GM23248 (cell line): ENCODE measurements around the gene RFC4. TPM values are rescaled to one million over a fixed set of nuclear protein-coding genes. Genes with fewer than 3 reads are reported as not detected.

Experiments
- DNase-seq: peaks from one replicate; pipeline ENCODE4 v3.0.0-alpha.2; 2015
- H2AFZ ChIP-seq: fragments of 200-600 bp; sonication (generic); 2 replicates; pipeline ENCODE4 v1.6.1; 2016; ENCODE audit warnings: antibody characterized with exemption
- H3F3A ChIP-seq: fragments of 200-600 bp; sonication (generic); 2 replicates; pipeline ENCODE4 v1.6.1; 2016; ENCODE audit warnings: mild to moderate bottlenecking, antibody characterized with exemption, mixed run types; ENCODE audit not compliant: insufficient read depth
- H3K27ac ChIP-seq: fragments of 200-600 bp; sonication (generic); 2 replicates; pipeline ENCODE4 v1.5.1; 2016; ENCODE audit warnings: mild to moderate bottlenecking
- H3K27me3 ChIP-seq: fragments of 200-600 bp; sonication (generic); replicated peaks from 2 replicates; pipeline ENCODE4 v1.6.1; 2016; ENCODE audit warnings: mild to moderate bottlenecking; ENCODE audit not compliant: insufficient read depth
- H3K36me3 ChIP-seq: fragments of 200-600 bp; sonication (generic); 2 replicates; pipeline ENCODE4 v1.6.1; 2016; ENCODE audit warnings: low read depth, mild to moderate bottlenecking
- H3K4me1 ChIP-seq: fragments of 200-600 bp; sonication (generic); 2 replicates; pipeline ENCODE4 v1.6.1; 2016; ENCODE audit warnings: mild to moderate bottlenecking; ENCODE audit not compliant: insufficient read depth
- H3K4me2 ChIP-seq: fragments of 200-600 bp; sonication (generic); one replicate; pipeline ENCODE4 v1.6.1; 2016; ENCODE audit warnings: mild to moderate bottlenecking; ENCODE audit not compliant: unreplicated experiment
- H3K4me3 ChIP-seq: fragments of 200-600 bp; sonication (generic); 2 replicates; pipeline ENCODE4 v1.5.1; 2016; ENCODE audit warnings: mild to moderate bottlenecking
- H3K79me2 ChIP-seq: fragments of 200-600 bp; sonication (generic); 2 replicates; pipeline ENCODE4 v1.6.1; 2016; ENCODE audit warnings: mild to moderate bottlenecking; ENCODE audit not compliant: insufficient read depth
- H3K9ac ChIP-seq: fragments of 200-600 bp; sonication (generic); 2 replicates; pipeline ENCODE4 v1.6.1; 2016; ENCODE audit warnings: mild to moderate bottlenecking
- H3K9me2 ChIP-seq: fragments of 200-600 bp; sonication (generic); 2 replicates; pipeline ENCODE4 v1.6.1; 2016; ENCODE audit warnings: mixed run types, mild to moderate bottlenecking, moderate library complexity; ENCODE audit not compliant: insufficient read depth
- H3K9me3 ChIP-seq: fragments of 200-600 bp; sonication (generic); one replicate; pipeline ENCODE4 v1.6.1; 2017; ENCODE audit warnings: low read depth
- H4K20me1 ChIP-seq: fragments of 200-600 bp; sonication (generic); 2 replicates; pipeline ENCODE4 v1.6.0; 2016; ENCODE audit not compliant: insufficient read depth
- EZH2 ChIP-seq: fragments of 200-600 bp; sonication (generic); IDR thresholded peaks from 2 replicates; pipeline ENCODE4 v1.6.1; 2018; ENCODE audit warnings: antibody characterized with exemption, mild to moderate bottlenecking; ENCODE audit not compliant: insufficient read depth, poor library complexity, severe bottlenecking
- EZH2phosphoT487 ChIP-seq: fragments of 200-600 bp; sonication (generic); IDR thresholded peaks from 2 replicates; pipeline ENCODE4 v1.6.1; 2018; ENCODE audit warnings: antibody characterized with exemption, moderate library complexity, mild to moderate bottlenecking, low read depth; ENCODE audit not compliant: insufficient read depth
- WGBS, 2 experiments: methylation state at CpG; one replicate each; pipeline ENCODE4 v1.1.6; 2015 to 2017; ENCODE audit warnings: low lambda C conversion rate in 2 of 2, low coverage in 1 of 2; ENCODE audit errors: missing lambda C conversion rate in 2 of 2; 5-methylcytosine and 5-hydroxymethylcytosine counted together
- in situ Hi-C: fragments of 300-500 bp; cut with MboI; formaldehyde crosslinking; loops from 2 replicates; pipeline ENCODE4 v1.15.0; 2020
- polyA plus RNA-seq: library from polyadenylated mRNA; unstranded; fragments of >200 nt; fragmentation: Nextera tagmentation; extraction: Ambion mirVana; gene quantifications from 2 replicates; pipeline ENCODE4 v1.2.1, GENCODE V29; 2016
- total RNA-seq: library from RNA; depleted of rRNA; stranded (reverse); fragments of >200 nt; shearing (Covaris generic); gene quantifications from 2 replicates; pipeline ENCODE4 v1.2.3, GENCODE V29; 2014

RFC4 gene
- total and polyA plus RNA-seq, 2 experiments from 2014 or later = 16.2 to 22.8 TPM

GRCh38 chr3:186757686-186758220, 48.5 kb downstream of the RFC4 start:
- in situ Hi-C loops = no loop called here
- Histone ChIP-seq H3F3A (peaks cover 9% of the 10 kb centered on the region; the same call in 1 of the 2 replicates), H3K27me3 (no peaks in the 10 kb centered on the region), H3K4me2 (no peak overlapping the region), H3K36me3 (no peaks in the 10 kb centered on the region), H3K9me2 (no peaks in the 10 kb centered on the region), H3K9ac (no peak overlapping the region), H3K79me2 (no peaks in the 10 kb centered on the region), H2AFZ (no peak overlapping the region), H3K27ac (no peak overlapping the region), H3K9me3 (no peaks in the 10 kb centered on the region), H3K4me1 (peaks cover 11% of the 10 kb centered on the region; the same call in 1 of the 2 replicates), H3K4me3 (no peak overlapping the region), H4K20me1 (no peaks in the 10 kb centered on the region)
- WGBS, 2 experiments = 89% methylated on average over 8 of the region's 8 CpGs
- DNase-seq = no peak
- TF ChIP-seq EZH2 (no peak), EZH2phosphoT487 (no peak)

- 90 to 95% methylated on average over 8 of the region's 8 CpGs for WGBS, 2 experiments
- no peak overlapping the region for H3K27ac ChIP-seq
Measured at GRCh38 chr3:186757214-186757613, 49.1 kb downstream of the RFC4 start.

DNA sequence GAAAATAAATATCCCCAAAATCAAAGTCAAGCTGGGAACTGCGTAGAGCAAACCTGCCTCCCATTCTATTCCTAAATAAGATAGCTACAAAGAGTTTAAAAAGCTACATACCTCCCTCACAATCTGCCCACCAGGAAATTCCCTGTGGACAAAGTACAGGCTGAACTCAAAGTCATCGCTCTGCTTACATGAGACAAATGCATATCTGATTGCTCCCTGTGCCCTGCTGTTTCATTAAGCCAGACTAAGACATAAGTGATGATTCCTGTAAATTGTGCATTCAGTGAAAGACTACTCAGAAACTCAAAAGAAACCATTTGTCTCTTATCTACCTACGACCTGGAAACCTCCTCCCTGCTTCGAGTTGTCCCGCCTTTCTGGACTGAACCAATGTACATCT, 51.4 kb downstream of the RFC4 start:
- Histone ChIP-seq H3K27ac (no peak overlapping the region), H3K36me3 (no peaks in the 10 kb centered on the region), H4K20me1 (no peaks in the 10 kb centered on the region), H3K9me2 (no peaks in the 10 kb centered on the region), H2AFZ (no peak overlapping the region), H3K79me2 (no peaks in the 10 kb centered on the region), H3K4me3 (no peak overlapping the region), H3F3A (peaks cover 9% of the 10 kb centered on the region; the same call in 1 of the 2 replicates), H3K9ac (no peak overlapping the region), H3K4me2 (no peak overlapping the region), H3K4me1 (peaks cover 11% of the 10 kb centered on the region; the same call in 1 of the 2 replicates), H3K27me3 (no peaks in the 10 kb centered on the region), H3K9me3 (no peaks in the 10 kb centered on the region)
- DNase-seq = no peak
- TF ChIP-seq EZH2phosphoT487 = no peak
- no peak for TF ChIP-seq EZH2
- 86% methylated on average over 5 of the region's 5 CpGs for WGBS, 2 experiments
- in situ Hi-C loops = no loop called here

More at GRCh38 chr3:186757214-186757613, 49.1 kb downstream of the RFC4 start:
- no peak overlapping the region for H3K4me2 ChIP-seq
- H2AFZ ChIP-seq = no peak overlapping the region
- H3K79me2 ChIP-seq = no peaks in the 10 kb centered on the region
- H3K9ac ChIP-seq = no peak overlapping the region
- no peak overlapping the region for H3K4me3 ChIP-seq
- no peaks in the 10 kb centered on the region for H3K27me3 ChIP-seq
- no peaks in the 10 kb centered on the region for H4K20me1 ChIP-seq
- no peak for TF ChIP-seq EZH2phosphoT487
- TF ChIP-seq EZH2 = no peak
- H3K9me2 ChIP-seq = no peaks in the 10 kb centered on the region
- no peaks in the 10 kb centered on the region for H3K36me3 ChIP-seq
- peaks cover 11% of the 10 kb centered on the region; the same call in 1 of the 2 replicates for H3K4me1 ChIP-seq
- H3K9me3 ChIP-seq = no peaks in the 10 kb centered on the region
- in situ Hi-C loops = no loop called here
- H3F3A ChIP-seq = peaks cover 9% of the 10 kb centered on the region; the same call in 1 of the 2 replicates
- DNase-seq = no peak

GRCh38 chr3:186754006-186754405, 52.3 kb downstream of the RFC4 start:
- DNase-seq = no peak
- H2AFZ ChIP-seq = no peak overlapping the region
- peaks cover 9% of the 10 kb centered on the region; the same call in 1 of the 2 replicates for H3F3A ChIP-seq
- WGBS, 2 experiments = 88 to 89% methylated on average over 7 of the region's 7 CpGs
- no peaks in the 10 kb centered on the region for H3K27me3 ChIP-seq
- H3K36me3 ChIP-seq = no peaks in the 10 kb centered on the region
- no peaks in the 10 kb centered on the region for H3K79me2 ChIP-seq
- TF ChIP-seq EZH2 = no peak
- TF ChIP-seq EZH2phosphoT487 = no peak
- peaks cover 11% of the 10 kb centered on the region; the same call in 1 of the 2 replicates for H3K4me1 ChIP-seq
- H3K9me3 ChIP-seq = no peaks in the 10 kb centered on the region
- H3K4me3 ChIP-seq = no peak overlapping the region
- in situ Hi-C loops = no loop called here
- H3K27ac ChIP-seq = no peak overlapping the region
- no peaks in the 10 kb centered on the region for H3K9me2 ChIP-seq
- H3K9ac ChIP-seq = no peak overlapping the region
- H4K20me1 ChIP-seq = no peaks in the 10 kb centered on the region
- H3K4me2 ChIP-seq = no peak overlapping the region
